KMS-11 (cell line): ENCODE results near the gene CLEC18A.

Source experiments
- H2AFZ ChIP-seq: fragments of 200-600 bp; sonication (generic); 2 replicates; pipeline ENCODE4 v1.6.1; 2016; ENCODE audit warnings: antibody characterized with exemption, mixed run types, low read depth
- H3K27ac ChIP-seq: fragments of 200-600 bp; sonication (generic); 2 replicates; pipeline ENCODE4 v1.6.1; 2016; ENCODE audit warnings: mild to moderate bottlenecking, mixed run types
- H3K27me3 ChIP-seq: fragments of 200-600 bp; sonication (generic); 2 replicates; pipeline ENCODE4 v1.6.1; 2017; ENCODE audit warnings: mild to moderate bottlenecking, low read depth, mixed run types, moderate library complexity; ENCODE audit not compliant: insufficient read depth
- H3K36me3 ChIP-seq: fragments of 200-600 bp; sonication (generic); 2 replicates; pipeline ENCODE4 v1.6.1; 2017; ENCODE audit warnings: mild to moderate bottlenecking, mixed run types; ENCODE audit not compliant: insufficient read depth
- H3K4me1 ChIP-seq: fragments of 200-600 bp; sonication (generic); 2 replicates; pipeline ENCODE4 v1.6.1; 2016; ENCODE audit warnings: mild to moderate bottlenecking, low read depth, mixed run types; ENCODE audit not compliant: poor library complexity, severe bottlenecking
- H3K4me2 ChIP-seq: fragments of 200-600 bp; sonication (generic); 2 replicates; pipeline ENCODE4 v1.7.0; 2016; ENCODE audit warnings: mild to moderate bottlenecking, mixed run types
- H3K4me3 ChIP-seq: fragments of 200-600 bp; sonication (generic); IDR thresholded peaks from 2 replicates; pipeline ENCODE4 v1.6.1; 2017; ENCODE audit warnings: low read depth, low read length, mixed read lengths; ENCODE audit not compliant: insufficient read depth
- H3K79me2 ChIP-seq: fragments of 200-600 bp; sonication (generic); 2 replicates; pipeline ENCODE4 v1.6.1; 2016; ENCODE audit warnings: low read depth, mixed run types; ENCODE audit not compliant: insufficient read depth
- H3K9ac ChIP-seq: fragments of 200-600 bp; sonication (generic); 2 replicates; pipeline ENCODE4 v1.6.1; 2016; ENCODE audit warnings: mild to moderate bottlenecking, mixed run types
- H4K20me1 ChIP-seq: fragments of 200-600 bp; sonication (generic); 2 replicates; pipeline ENCODE4 v1.6.1; 2016; ENCODE audit warnings: mild to moderate bottlenecking, mixed run types; ENCODE audit not compliant: insufficient read depth
- CTCF ChIP-seq: fragments of 200-600 bp; sonication (generic); conservative IDR thresholded peaks from 2 replicates; pipeline ENCODE4 v1.6.1; 2017; ENCODE audit warnings: low read depth, mild to moderate bottlenecking, antibody characterized with exemption, low read length, moderate library complexity, mixed read lengths

CLEC18A gene

GRCh38 chr16:69938981-69939820 is 11.9 kb upstream of the CLEC18A start:
- H3K36me3 ChIP-seq = no peaks in the 10 kb centered on the region
- no peak overlapping the region for H3K4me3 ChIP-seq
- no peak overlapping the region for H3K27ac ChIP-seq
- no peak overlapping the region for H3K9ac ChIP-seq
- no peaks in the 10 kb centered on the region for H3K4me1 ChIP-seq
- no peak for TF ChIP-seq CTCF
- H3K79me2 ChIP-seq = no peaks in the 10 kb centered on the region
- no peaks in the 10 kb centered on the region for H4K20me1 ChIP-seq
- H3K27me3 ChIP-seq = no peaks in the 10 kb centered on the region
- no peak overlapping the region for H3K4me2 ChIP-seq
- H2AFZ ChIP-seq = no peak overlapping the region

GRCh38 chr16:69939821-69940585 is 11.1 kb upstream of the CLEC18A start:
- Histone ChIP-seq H2AFZ (no peak overlapping the region), H3K4me2 (no peak overlapping the region), H3K4me1 (no peaks in the 10 kb centered on the region), H4K20me1 (no peaks in the 10 kb centered on the region), H3K79me2 (no peaks in the 10 kb centered on the region), H3K27me3 (no peaks in the 10 kb centered on the region), H3K36me3 (no peaks in the 10 kb centered on the region), H3K27ac (no peak overlapping the region), H3K4me3 (no peak overlapping the region), H3K9ac (no peak overlapping the region)
- TF ChIP-seq CTCF = no peak

GRCh38 chr16:69940676-69941075 is 10.5 kb upstream of the CLEC18A start:
- Histone ChIP-seq H4K20me1 (no peaks in the 10 kb centered on the region), H3K4me3 (no peak overlapping the region), H3K27me3 (no peaks in the 10 kb centered on the region), H2AFZ (no peak overlapping the region), H3K4me2 (no peak overlapping the region), H3K36me3 (no peaks in the 10 kb centered on the region), H3K9ac (no peak overlapping the region), H3K79me2 (no peaks in the 10 kb centered on the region), H3K27ac (no peak overlapping the region), H3K4me1 (no peaks in the 10 kb centered on the region)
- TF ChIP-seq CTCF = no peak

- no peak overlapping the region for H3K27ac ChIP-seq
- H3K9ac ChIP-seq = no peak overlapping the region
- H4K20me1 ChIP-seq = no peaks in the 10 kb centered on the region
- no peak overlapping the region for H2AFZ ChIP-seq
- H3K4me1 ChIP-seq = no peaks in the 10 kb centered on the region
- no peaks in the 10 kb centered on the region for H3K27me3 ChIP-seq
- no peaks in the 10 kb centered on the region for H3K36me3 ChIP-seq
- H3K4me3 ChIP-seq = no peak overlapping the region
- H3K4me2 ChIP-seq = no peak overlapping the region
- TF ChIP-seq CTCF = no peak
- no peaks in the 10 kb centered on the region for H3K79me2 ChIP-seq
These were observed 9.7 kb upstream of the CLEC18A start for GRCh38 chr16:69941251-69942098.
